PC-9 (cell line): ENCODE data around the gene MINPP1. TPM values are rescaled to one million over a fixed set of nuclear protein-coding genes. Genes with fewer than 3 reads are reported as not detected.

Experiments used
- BruUV-seq: library from RNA; stranded (reverse); fragments of 400-500 nt; replicated peaks from 2 replicates; lab custom pipeline; 2021; lab: Mats Ljungman, UMichigan
- CTCF ChIA-PET: fragments of 300-600 bp; sonication (Branson Sonifier 250); formaldehyde crosslinking; loops from one replicate; lab custom pipeline; 2022; ENCODE audit warnings: antibody characterized with exemption; lab: Charles Lee
- POLR2A ChIA-PET: fragments of 300-600 bp; sonication (Branson Sonifier 250); formaldehyde crosslinking; loops from one replicate; lab custom pipeline; 2022; ENCODE audit warnings: antibody characterized with exemption; ENCODE audit not compliant: unreplicated experiment; lab: Charles Lee
- DNase-seq, 2 experiments: peaks; one replicate each; pipeline versions ENCODE4 v3.0.0 to v3.0.0-alpha.2; 2015 to 2022; ENCODE audit warnings: mixed read lengths in 1 of 2
- H2AFZ ChIP-seq: fragments of 200-600 bp; sonication (generic); 2 replicates; pipeline ENCODE4 v1.8.1; 2017; ENCODE audit warnings: antibody characterized with exemption
- H3F3A ChIP-seq: fragments of 200-600 bp; sonication (generic); 2 replicates; pipeline ENCODE4 v1.8.1; 2017; ENCODE audit warnings: antibody characterized with exemption, mild to moderate bottlenecking, low read depth; ENCODE audit not compliant: insufficient read depth
- H3K27ac ChIP-seq: fragments of 200-600 bp; sonication (generic); 2 replicates; pipeline ENCODE4 v1.6.1; 2016; ENCODE audit warnings: mixed run types
- H3K27me3 ChIP-seq: fragments of 200-600 bp; sonication (generic); 2 replicates; pipeline ENCODE4 v1.6.1; 2016; ENCODE audit warnings: low read depth, mixed run types; ENCODE audit not compliant: insufficient read depth
- H3K36me3 ChIP-seq: fragments of 200-600 bp; sonication (generic); 2 replicates; pipeline ENCODE4 v1.6.1; 2016; ENCODE audit warnings: low read depth, mixed run types
- H3K4me1 ChIP-seq: fragments of 200-600 bp; sonication (generic); replicated peaks from 2 replicates; pipeline ENCODE4 v1.6.1; 2016; ENCODE audit warnings: mixed run types; ENCODE audit not compliant: insufficient read depth
- H3K4me2 ChIP-seq: fragments of 200-600 bp; sonication (generic); 2 replicates; pipeline ENCODE4 v1.6.1; 2017; ENCODE audit warnings: mixed run types
- H3K4me3 ChIP-seq: fragments of 200-600 bp; sonication (generic); 2 replicates; pipeline ENCODE4 v1.6.1; 2016; ENCODE audit warnings: mixed run types
- H3K79me2 ChIP-seq: fragments of 200-600 bp; sonication (generic); 2 replicates; pipeline ENCODE4 v1.6.1; 2017; ENCODE audit warnings: low read depth, mixed run types
- H3K9me2 ChIP-seq: fragments of 200-600 bp; sonication (generic); 2 replicates; pipeline ENCODE4 v1.8.1; 2017; ENCODE audit warnings: mild to moderate bottlenecking; ENCODE audit not compliant: insufficient read depth
- H3K9me3 ChIP-seq: fragments of 200-600 bp; sonication (generic); 2 replicates; pipeline ENCODE4 v1.8.1; 2016; ENCODE audit warnings: low read depth; ENCODE audit not compliant: insufficient read depth
- H4K20me1 ChIP-seq: fragments of 200-600 bp; sonication (generic); 2 replicates; pipeline ENCODE4 v1.8.1; 2017; ENCODE audit not compliant: insufficient read depth
- EZH2 ChIP-seq: fragments of 200-600 bp; sonication (generic); IDR thresholded peaks from 2 replicates; pipeline ENCODE4 v1.8.0; 2017; ENCODE audit warnings: antibody characterized with exemption, low read depth
- intact Hi-C: fragments of 100-400 bp; cut with micrococcal nuclease; formaldehyde crosslinking; loops from one replicate; pipeline ENCODE4 v1.10.0; 2022; ENCODE audit not compliant: unreplicated experiment
- total RNA-seq: library from RNA; stranded (reverse); gene quantifications from 2 replicates; pipeline ENCODE4 v1.2.3, GENCODE V29; 2021
- TF ChIP-seq, protein P1 (sequence below): fragments of 200-600 bp; sonication (generic); conservative IDR thresholded peaks from 2 replicates; pipeline ENCODE4 v1.6.1; 2017; ENCODE audit warnings: mixed run types, antibody characterized with exemption, mild to moderate bottlenecking, moderate library complexity

Gene MINPP1
- total RNA-seq, 1 experiment from 2014 or later, result 14.4 TPM

DNA sequence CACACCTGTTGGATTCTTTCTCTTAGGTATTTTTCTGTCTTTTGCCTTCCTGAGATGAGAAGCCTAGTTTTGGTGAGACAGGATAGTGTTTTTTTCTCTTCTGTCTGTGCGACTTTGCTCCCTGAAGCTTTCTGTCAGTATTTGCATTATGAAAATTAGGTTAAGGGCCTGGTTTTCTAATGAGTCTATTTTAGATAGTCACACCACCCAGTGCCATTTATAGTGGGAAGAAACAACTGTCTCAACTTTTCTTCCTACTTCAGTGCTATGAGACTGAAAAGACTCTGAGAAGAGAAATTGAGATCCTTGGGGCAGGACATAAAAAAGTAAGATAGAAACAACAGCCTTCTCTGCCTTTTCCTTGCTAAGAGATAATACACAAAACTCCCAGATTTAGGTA is 53.6 kb downstream of the MINPP1 start:
- H3K9me3 ChIP-seq, result no peaks in the 10 kb centered on the region
- no peaks in the 10 kb centered on the region for H3K79me2 ChIP-seq
- CTCF ChIA-PET, result no interaction called here
- no peak overlapping the region for H2AFZ ChIP-seq
- intact Hi-C loops, result no loop called here
- H3K27ac ChIP-seq, result no peak overlapping the region
- TF ChIP-seq, protein P1, sequence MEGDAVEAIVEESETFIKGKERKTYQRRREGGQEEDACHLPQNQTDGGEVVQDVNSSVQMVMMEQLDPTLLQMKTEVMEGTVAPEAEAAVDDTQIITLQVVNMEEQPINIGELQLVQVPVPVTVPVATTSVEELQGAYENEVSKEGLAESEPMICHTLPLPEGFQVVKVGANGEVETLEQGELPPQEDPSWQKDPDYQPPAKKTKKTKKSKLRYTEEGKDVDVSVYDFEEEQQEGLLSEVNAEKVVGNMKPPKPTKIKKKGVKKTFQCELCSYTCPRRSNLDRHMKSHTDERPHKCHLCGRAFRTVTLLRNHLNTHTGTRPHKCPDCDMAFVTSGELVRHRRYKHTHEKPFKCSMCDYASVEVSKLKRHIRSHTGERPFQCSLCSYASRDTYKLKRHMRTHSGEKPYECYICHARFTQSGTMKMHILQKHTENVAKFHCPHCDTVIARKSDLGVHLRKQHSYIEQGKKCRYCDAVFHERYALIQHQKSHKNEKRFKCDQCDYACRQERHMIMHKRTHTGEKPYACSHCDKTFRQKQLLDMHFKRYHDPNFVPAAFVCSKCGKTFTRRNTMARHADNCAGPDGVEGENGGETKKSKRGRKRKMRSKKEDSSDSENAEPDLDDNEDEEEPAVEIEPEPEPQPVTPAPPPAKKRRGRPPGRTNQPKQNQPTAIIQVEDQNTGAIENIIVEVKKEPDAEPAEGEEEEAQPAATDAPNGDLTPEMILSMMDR, result no peak
- no peak for TF ChIP-seq EZH2
- H3K4me1 ChIP-seq, result no peaks in the 10 kb centered on the region
- no peak for DNase-seq
- no peaks in the 10 kb centered on the region for H3F3A ChIP-seq
- no peaks in the 10 kb centered on the region for H3K9me2 ChIP-seq
- BruUV-seq, result no TSS peak
- H3K27me3 ChIP-seq, result no peaks in the 10 kb centered on the region
- no peak overlapping the region for H3K4me2 ChIP-seq
- no peaks in the 10 kb centered on the region for H4K20me1 ChIP-seq
- POLR2A ChIA-PET, result no interaction called here
- H3K4me3 ChIP-seq, result no peak overlapping the region
- no peaks in the 10 kb centered on the region for H3K36me3 ChIP-seq

GRCh38 chr10:87559392-87559791 is 54.7 kb downstream of the MINPP1 start:
- Histone ChIP-seq H3K27ac (no peak overlapping the region), H3F3A (no peaks in the 10 kb centered on the region), H3K4me1 (no peaks in the 10 kb centered on the region), H4K20me1 (no peaks in the 10 kb centered on the region), H3K4me2 (no peak overlapping the region), H2AFZ (no peak overlapping the region), H3K79me2 (no peaks in the 10 kb centered on the region), H3K4me3 (no peak overlapping the region), H3K9me3 (no peaks in the 10 kb centered on the region), H3K36me3 (no peaks in the 10 kb centered on the region), H3K27me3 (no peaks in the 10 kb centered on the region), H3K9me2 (no peaks in the 10 kb centered on the region)
- intact Hi-C loops, result no loop called here
- no peak for DNase-seq
- no peak for TF ChIP-seq EZH2
- TF ChIP-seq, protein P1, result no peak
- CTCF ChIA-PET, result no interaction called here
- no TSS peak for BruUV-seq
- POLR2A ChIA-PET, result no interaction called here

DNA sequence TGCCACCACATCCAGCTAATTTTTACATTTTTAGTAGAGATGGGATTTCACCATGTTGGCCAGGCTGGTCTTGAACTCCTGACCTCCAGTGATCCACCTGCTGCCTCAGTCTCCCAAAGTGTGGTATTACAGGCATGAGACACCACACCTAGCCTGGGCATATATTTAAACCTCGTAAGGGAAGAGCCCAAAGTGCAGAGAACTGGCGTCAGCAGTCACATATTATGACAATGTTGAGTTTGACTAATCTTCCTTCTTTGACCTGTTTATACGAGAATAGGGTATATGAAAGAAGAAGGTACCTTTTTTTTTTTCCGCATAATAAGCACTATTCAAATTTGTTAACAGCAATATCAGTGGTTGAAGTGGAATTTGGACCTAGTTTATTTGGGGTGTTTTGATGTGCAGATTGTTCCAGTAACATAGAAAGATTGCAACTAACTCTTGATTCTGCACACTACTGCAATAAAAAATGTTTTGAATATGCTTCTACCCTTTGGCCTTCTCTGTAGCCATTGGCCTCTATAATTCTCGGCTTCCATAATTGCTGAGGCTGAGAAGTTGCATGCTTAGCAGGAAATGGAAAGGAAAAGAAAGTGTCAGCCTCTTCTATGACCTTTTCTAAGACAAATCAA is 55.9 kb downstream of the MINPP1 start:
- Histone ChIP-seq H3K4me1 (no peaks in the 10 kb centered on the region), H3K4me2 (no peak overlapping the region), H3K27me3 (no peaks in the 10 kb centered on the region), H2AFZ (no peak overlapping the region), H3K4me3 (no peak overlapping the region), H3K27ac (no peak overlapping the region), H3K79me2 (no peaks in the 10 kb centered on the region), H3F3A (no peaks in the 10 kb centered on the region), H3K36me3 (no peaks in the 10 kb centered on the region), H3K9me3 (no peaks in the 10 kb centered on the region), H4K20me1 (no peaks in the 10 kb centered on the region), H3K9me2 (no peaks in the 10 kb centered on the region)
- ChIA-PET CTCF (no interaction called here), POLR2A (no interaction called here)
- no TSS peak for BruUV-seq
- TF ChIP-seq EZH2, result no peak
- TF ChIP-seq, protein P1, result no peak
- intact Hi-C loops, result no loop called here
- DNase-seq, result no peak
